Heart right ventricle (tissue), 16 donors: Measurements from ENCODE around the gene ZNF496. TPM values are rescaled to one million over a fixed set of nuclear protein-coding genes. Genes with fewer than 3 reads are reported as not detected.
A peak's percentile ranks its signal among the peaks of the same experiment; 100 is the strongest.
"Not testable (repeated sequence)": the region's sequence is repeated elsewhere in the genome, so short reads cannot be mapped to it uniquely, and the experiment has no call there.

ENCODE experiments used
- ATAC-seq, 8 donors: fragments of 200-7000 bp; cut with Tn5 transposase; one replicate each; pipeline ENCODE4 v1.9.1; 2020; ENCODE audit warnings: mild to moderate bottlenecking in 8 of 8, moderate library complexity in 8 of 8, moderate number of reproducible peaks in 1 of 8
- DNase-seq, 2 donors: peaks; one replicate each; pipeline ENCODE4 v3.0.0-alpha.2; 2020
- H3K27ac ChIP-seq, 10 donors: fragments of 200-600 bp; sonication (generic) in 2 of 10; one replicate each; pipeline versions ENCODE4 v1.5.0 to v1.8.0; 2020 to 2022; ENCODE audit warnings: mild to moderate bottlenecking in 3 of 10
- H3K27me3 ChIP-seq, 7 donors: fragments of 200-600 bp; one replicate each; pipeline ENCODE4 v1.8.0; 2021 to 2022; ENCODE audit warnings: mild to moderate bottlenecking in 2 of 7
- H3K36me3 ChIP-seq, 9 donors: fragments of 200-600 bp; sonication (generic) in 1 of 9; one replicate each; pipeline versions ENCODE4 v1.5.0 to v1.8.0; 2020 to 2022; ENCODE audit warnings: mild to moderate bottlenecking in 2 of 9
- H3K4me1 ChIP-seq, 9 donors: fragments of 200-600 bp; sonication (generic) in 1 of 9; one replicate each; pipeline versions ENCODE4 v1.5.0 to v1.8.0; 2020 to 2022; ENCODE audit warnings: mild to moderate bottlenecking in 4 of 9
- H3K4me3 ChIP-seq, 10 donors: fragments of 200-600 bp; sonication (generic) in 2 of 10; one replicate each; pipeline versions ENCODE4 v1.5.0 to v1.8.0; 2020 to 2022; ENCODE audit warnings: mild to moderate bottlenecking in 7 of 10, moderate library complexity in 2 of 10
- H3K9me3 ChIP-seq, 11 donors: fragments of 200-600 bp in 10 of 11; sonication (generic) in 2 of 11; one replicate each; pipeline versions ENCODE4 v1.5.0 to v1.8.0; 2013 to 2022; ENCODE audit warnings: mild to moderate bottlenecking in 2 of 11, control low read depth in 1 of 11, moderate library complexity in 1 of 11
- WGBS, 2 donors: extraction: QIAGEN DNeasy Blood & Tissue Kit; methylation state at CpG; one replicate each; pipeline ENCODE4 v1.1.7; 2013; ENCODE audit warnings: inconsistent platforms in 1 of 2; 5-methylcytosine and 5-hydroxymethylcytosine counted together
- intact Hi-C, 10 donors: fragments of 100-400 bp; cut with DNase I; formaldehyde crosslinking; loops; one replicate each; pipeline versions ENCODE4 v1.11.1 to v1.14.2; 2022
- long read RNA-seq, 3 donors: library from polyadenylated mRNA; unstranded; transcript quantifications; one replicate each; pipeline ENCODE4 v2.0.0, GENCODE V29; 2020 to 2021
- polyA plus RNA-seq, 2 donors: library from polyadenylated mRNA; stranded (reverse); fragments of 200-250 nt; gene quantifications; one replicate each; pipeline ENCODE4 v1.2.3, GENCODE V29; 2013
- total RNA-seq, 10 donors: library from RNA; stranded (reverse); fragmentation: NEBNext Ultra II Directional in 3 of 10; extraction: Animal tissue kit (Norgen Biotek cat#: 25700) in 3 of 10; gene quantifications; one replicate each; pipeline versions ENCODE4 v1.2.1 to v1.2.4, GENCODE V29; 2021 to 2023
- TF ChIP-seq, protein P1 (sequence below), 9 donors: fragments of 200-600 bp; sonication (generic) in 2 of 9; IDR thresholded peaks; one replicate each; pipeline versions ENCODE4 v1.5.0 to v1.8.0; 2021 to 2022; ENCODE audit warnings: antibody characterized with exemption in 9 of 9, mild to moderate bottlenecking in 5 of 9, moderate library complexity in 1 of 9
- donor health status: Arrhythmogenic right ventricular cardiomyopathy.
- donor health status: ischemic (EF 13 %, LVEDD 7.1; RV severe dilation, severe dysfunction).
- donor health status: healthy with polysubstance abuse.
- donor health status: DM: no; HTN: yes; CAD: no.
- donor health status: DM: no; HTN: no; CAD: no.
- donor health status: ischemic (EF 25% LVEDD 6.9; RV normal size, moderate dysfunction).
- donor health status: ischemic (EF 25% LVEDD 5.7; RV mildly dilated, moderate dysfunction).
- donor health status: healthy.
- donor health status: DM: yes; HTN: yes; CAD: no.
- donor health status: Ischemic cardiomyopathy.
- donor health status: ischemic (EF 35%, LVEDD 5.7; RV mildly dilated, moderate dysfunction).
- donor health status: nonischemic (EF 11% LVEDD 7.7; RV severe dilation, severe dysfunction).
- donor health status: DM: yes; HTN: yes; CAD: no.
- donor health status: PGD.
- donor health status: ischemic (EF 29% LVEDD 5.4; RV normal size, mild dysfunction).
- donor health status: nonischemic (EF 23%, LVEDD 6.1; RV moderate dilation, normal function).

The ZNF496 gene
- 10 to 100 TPM; 11.4 to 18.4 (median 14.5) TPM for total RNA-seq
- 1 to 10 TPM; 6.2 to 7.1 TPM for polyA plus RNA-seq
- long read RNA-seq, donor 1, full-length matches to known transcripts: 1 of 16 reads
- long read RNA-seq, donor 1, partial matches to known transcripts: 3 of 16 reads
- long read RNA-seq, donor 1, other reads (novel, unspliced or antisense): 12 of 16 reads
- long read RNA-seq, donor 2, partial matches to known transcripts: 6 of 15 reads
- long read RNA-seq, donor 2, other reads (novel, unspliced or antisense): 9 of 15 reads
- long read RNA-seq, donor 3, full-length matches to known transcripts: 1 of 33 reads
- long read RNA-seq, donor 3, partial matches to known transcripts: 1 of 33 reads
- long read RNA-seq, donor 3, other reads (novel, unspliced or antisense): 31 of 33 reads

DNA sequence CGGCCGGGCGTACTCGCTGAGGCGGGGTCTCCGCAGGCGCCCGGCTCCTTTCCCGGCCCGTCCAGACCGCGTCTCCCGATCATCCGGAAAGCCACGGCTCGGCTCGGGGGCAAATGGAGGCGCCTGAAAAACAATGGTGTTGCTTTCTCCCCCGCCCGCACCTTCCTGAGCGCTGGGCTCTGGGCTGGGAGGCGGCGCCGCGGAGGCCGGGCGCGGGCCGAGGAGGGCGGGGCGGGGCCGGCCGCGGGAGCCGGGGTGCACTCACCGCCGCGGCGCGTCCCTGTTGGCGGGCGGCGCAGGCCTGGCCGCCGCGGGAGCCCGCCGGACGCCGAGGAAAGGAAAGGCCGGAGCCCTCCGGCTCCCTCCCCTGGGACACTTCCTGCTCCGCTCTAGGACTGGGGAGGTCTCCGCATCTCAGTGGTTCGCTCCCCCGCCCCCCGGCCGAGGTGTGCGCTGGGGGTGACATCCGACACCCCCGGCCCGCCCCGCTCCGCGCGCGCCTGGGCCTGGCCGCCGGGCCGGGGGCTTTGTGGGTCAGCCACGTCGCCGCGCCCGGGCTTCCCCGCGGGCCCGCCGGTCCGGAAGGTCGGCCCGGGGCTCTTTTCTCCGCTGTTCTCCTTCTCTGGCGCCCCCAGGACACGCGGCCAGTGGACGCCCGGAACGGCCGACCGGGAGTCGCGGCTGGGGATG lies at the start of gene ZNF496:
Gene ZNF496, minus strand, starts transcription at position 343 of the 690 bp plus-strand sequence. CDS start 2,289 bp downstream, outside the sequence.
- H3K27ac ChIP-seq: peak within 1 kb of the TSS; percentile 59 to 97 (median 94)
- ATAC-seq (peak; percentile 72 to 87 (median 82)), DNase-seq (peak; percentile 83 to 86)
- H3K9me3 ChIP-seq: no peaks in the 10 kb centered on the region
- TF ChIP-seq, protein P1, sequence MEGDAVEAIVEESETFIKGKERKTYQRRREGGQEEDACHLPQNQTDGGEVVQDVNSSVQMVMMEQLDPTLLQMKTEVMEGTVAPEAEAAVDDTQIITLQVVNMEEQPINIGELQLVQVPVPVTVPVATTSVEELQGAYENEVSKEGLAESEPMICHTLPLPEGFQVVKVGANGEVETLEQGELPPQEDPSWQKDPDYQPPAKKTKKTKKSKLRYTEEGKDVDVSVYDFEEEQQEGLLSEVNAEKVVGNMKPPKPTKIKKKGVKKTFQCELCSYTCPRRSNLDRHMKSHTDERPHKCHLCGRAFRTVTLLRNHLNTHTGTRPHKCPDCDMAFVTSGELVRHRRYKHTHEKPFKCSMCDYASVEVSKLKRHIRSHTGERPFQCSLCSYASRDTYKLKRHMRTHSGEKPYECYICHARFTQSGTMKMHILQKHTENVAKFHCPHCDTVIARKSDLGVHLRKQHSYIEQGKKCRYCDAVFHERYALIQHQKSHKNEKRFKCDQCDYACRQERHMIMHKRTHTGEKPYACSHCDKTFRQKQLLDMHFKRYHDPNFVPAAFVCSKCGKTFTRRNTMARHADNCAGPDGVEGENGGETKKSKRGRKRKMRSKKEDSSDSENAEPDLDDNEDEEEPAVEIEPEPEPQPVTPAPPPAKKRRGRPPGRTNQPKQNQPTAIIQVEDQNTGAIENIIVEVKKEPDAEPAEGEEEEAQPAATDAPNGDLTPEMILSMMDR (IDR thresholded peaks at IDR 0.05): peak in 1 of 9 donors; percentile 16
- no peaks in the 10 kb centered on the region for H3K27me3 ChIP-seq
- 0 to 1% methylated on average over 75 to 93 of the region's 93 CpGs for WGBS, 2 donors
- intact Hi-C loops: loop anchor here in 4 of 10 donors (2.0 to 10.0 kb wide), 5 partner anchors 41 to 229 kb away; partner anchors contain the start of gene ZNF669 (in 2 of the 4)
- peak within 1 kb of the TSS; percentile 69 to 98 (median 94) for H3K4me3 ChIP-seq
- H3K4me1 ChIP-seq: peaks cover 5 to 60% (median 43%) of the 10 kb centered on the region in 9 donors
- peaks cover 0 to 34% (median 18%) of the 10 kb centered on the region in 9 donors for H3K36me3 ChIP-seq

DNA sequence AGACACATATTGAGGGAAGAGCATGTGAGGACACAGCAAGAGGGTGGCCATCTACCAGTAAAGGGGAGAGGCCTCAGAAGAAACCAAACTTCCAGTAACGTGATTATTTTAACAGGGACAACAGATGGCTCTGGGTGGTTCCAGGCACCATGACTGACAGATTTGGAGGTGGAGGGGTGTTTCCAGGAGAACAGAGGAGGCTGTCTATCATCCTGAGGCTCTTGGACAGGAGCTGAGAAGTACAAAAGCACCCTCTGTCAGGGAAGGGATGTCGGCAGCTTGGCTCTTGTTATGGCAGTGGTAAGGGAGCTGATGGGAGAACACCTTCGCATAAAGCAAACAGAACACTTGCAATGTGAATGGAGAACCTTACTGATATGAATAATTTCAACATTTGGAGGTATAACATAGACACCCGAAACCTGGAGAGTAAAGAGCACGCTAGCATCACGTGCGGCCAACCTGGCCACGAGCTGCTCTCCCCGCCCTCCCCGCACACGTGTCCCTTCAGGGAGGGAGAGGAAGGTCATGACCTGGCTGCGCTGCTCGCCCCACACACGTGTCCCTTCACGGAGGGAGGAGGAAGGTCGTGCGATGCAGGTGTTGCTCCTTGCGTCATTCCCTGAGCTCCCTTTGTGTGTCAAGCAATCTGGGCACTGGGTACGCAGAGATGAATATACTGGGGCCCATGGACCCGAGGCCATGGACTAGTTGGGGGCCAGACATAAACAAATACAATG lies 46.8 kb upstream of the ZNF496 start:
- 86 to 88% methylated on average over 20 of the region's 20 CpGs for WGBS, 2 donors
- Histone ChIP-seq H3K27ac (no peak overlapping the region), H3K9me3 (peaks cover 0 to 5% (median 0%) of the 10 kb centered on the region in 11 donors), H3K27me3 (peaks cover 0 to 14% (median 0%) of the 10 kb centered on the region in 7 donors), H3K36me3 (no peaks in the 10 kb centered on the region), H3K4me3 (no peak overlapping the region), H3K4me1 (peaks cover 0 to 6% (median 0%) of the 10 kb centered on the region in 9 donors)
- no peak for DNase-seq
- intact Hi-C loops: loop anchor here in 3 of 10 donors (10.0 kb wide), 1 partner anchor 334 kb away; no protein-coding TSS in a partner anchor
- no peak for ATAC-seq
- TF ChIP-seq, protein P1 (IDR thresholded peaks at IDR 0.05): no peak

DNA sequence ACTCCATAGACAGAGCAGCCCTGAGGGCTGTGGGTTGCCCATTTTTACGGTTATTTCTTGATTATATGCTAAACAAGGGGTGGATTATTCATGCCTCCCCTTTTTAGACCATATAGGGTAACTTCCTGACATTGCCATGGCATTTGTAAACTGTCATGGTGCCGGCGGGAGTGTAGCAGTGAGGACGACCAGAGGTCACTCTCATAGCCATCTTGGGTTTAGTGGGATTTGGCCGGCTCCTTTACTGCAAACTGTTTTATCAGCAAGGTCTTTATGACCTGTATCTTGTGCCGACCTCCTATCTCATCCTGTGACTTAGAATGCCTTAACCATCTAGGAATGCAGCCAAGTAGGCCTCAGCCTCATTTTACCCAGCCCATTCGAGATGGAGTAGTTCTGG lies 46.0 kb upstream of the ZNF496 start:
- H3K9me3 ChIP-seq, H3K4me3 ChIP-seq, H3K36me3 ChIP-seq, DNase-seq, H3K27ac ChIP-seq, ATAC-seq: not testable (repeated sequence)
- Histone ChIP-seq H3K4me1 (peaks cover 0 to 11% (median 0%) of the 10 kb centered on the region in 9 donors), H3K27me3 (peaks cover 0 to 14% (median 0%) of the 10 kb centered on the region in 7 donors)
- WGBS, 2 donors: 65% methylated on average over 7 of the region's 7 CpGs
- intact Hi-C loops: loop anchor here in 3 of 10 donors (10.0 kb wide), 1 partner anchor 333 kb away; no protein-coding TSS in a partner anchor

DNA sequence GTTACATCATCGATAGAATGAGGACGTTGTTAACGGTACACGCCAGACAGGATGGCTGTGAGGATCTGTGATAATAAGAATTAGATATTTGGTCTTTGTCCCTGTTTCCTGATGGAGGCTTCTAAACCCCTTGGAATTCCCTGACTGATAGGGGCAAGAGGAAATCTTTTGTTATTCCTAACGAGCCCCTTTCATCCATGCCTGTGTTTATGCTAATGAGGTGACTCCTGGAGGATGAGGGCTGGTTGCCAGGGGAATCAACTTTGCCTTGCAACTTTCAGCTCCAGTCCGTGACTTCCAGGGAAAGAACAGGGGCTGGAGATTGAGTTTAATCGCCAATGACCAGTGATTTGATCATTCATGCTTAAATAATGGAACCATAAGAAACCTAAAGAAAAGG lies 45.0 kb upstream of the ZNF496 start:
- peaks cover 0 to 14% (median 0%) of the 10 kb centered on the region in 7 donors for H3K27me3 ChIP-seq
- DNase-seq: no peak
- ATAC-seq: no peak
- peaks cover 0 to 13% (median 0%) of the 10 kb centered on the region in 9 donors for H3K4me1 ChIP-seq
- H3K4me3 ChIP-seq: no peak overlapping the region
- no peak overlapping the region for H3K27ac ChIP-seq
- peaks cover 0 to 5% (median 0%) of the 10 kb centered on the region in 11 donors for H3K9me3 ChIP-seq
- TF ChIP-seq, protein P1 (IDR thresholded peaks at IDR 0.05): no peak
- 34 to 37% methylated on average over 7 of the region's 7 CpGs for WGBS, 2 donors
- no peaks in the 10 kb centered on the region for H3K36me3 ChIP-seq
- intact Hi-C loops: loop anchor here in 3 of 10 donors (10.0 kb wide), 1 partner anchor 332 kb away; no protein-coding TSS in a partner anchor
